ENCODE data around the gene EIF2A.

DNA sequence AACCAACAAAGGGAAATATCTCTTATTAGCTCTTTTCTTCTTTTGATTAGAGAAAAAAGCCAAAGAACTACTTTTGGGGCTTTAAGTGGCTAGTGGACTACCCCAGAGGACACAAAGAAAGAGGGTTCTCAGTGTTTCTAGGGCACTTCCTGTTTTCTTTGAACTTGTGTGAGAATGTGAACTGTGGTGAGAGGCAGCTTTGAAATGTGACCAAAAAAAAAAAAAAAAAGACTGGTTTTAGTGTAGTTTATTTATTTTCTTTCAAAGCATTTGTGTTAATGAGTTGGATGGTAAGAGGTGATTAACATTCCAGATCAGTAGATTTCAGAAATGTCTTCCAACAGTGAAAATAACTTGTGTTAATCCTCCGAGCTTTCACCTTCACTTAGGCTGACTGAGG is 88.9 kb downstream of the EIF2A start:
- TF ChIP-seq, protein P1, sequence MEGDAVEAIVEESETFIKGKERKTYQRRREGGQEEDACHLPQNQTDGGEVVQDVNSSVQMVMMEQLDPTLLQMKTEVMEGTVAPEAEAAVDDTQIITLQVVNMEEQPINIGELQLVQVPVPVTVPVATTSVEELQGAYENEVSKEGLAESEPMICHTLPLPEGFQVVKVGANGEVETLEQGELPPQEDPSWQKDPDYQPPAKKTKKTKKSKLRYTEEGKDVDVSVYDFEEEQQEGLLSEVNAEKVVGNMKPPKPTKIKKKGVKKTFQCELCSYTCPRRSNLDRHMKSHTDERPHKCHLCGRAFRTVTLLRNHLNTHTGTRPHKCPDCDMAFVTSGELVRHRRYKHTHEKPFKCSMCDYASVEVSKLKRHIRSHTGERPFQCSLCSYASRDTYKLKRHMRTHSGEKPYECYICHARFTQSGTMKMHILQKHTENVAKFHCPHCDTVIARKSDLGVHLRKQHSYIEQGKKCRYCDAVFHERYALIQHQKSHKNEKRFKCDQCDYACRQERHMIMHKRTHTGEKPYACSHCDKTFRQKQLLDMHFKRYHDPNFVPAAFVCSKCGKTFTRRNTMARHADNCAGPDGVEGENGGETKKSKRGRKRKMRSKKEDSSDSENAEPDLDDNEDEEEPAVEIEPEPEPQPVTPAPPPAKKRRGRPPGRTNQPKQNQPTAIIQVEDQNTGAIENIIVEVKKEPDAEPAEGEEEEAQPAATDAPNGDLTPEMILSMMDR (IDR thresholded peaks at IDR 0.05): no peak
- TF ChIP-seq POLR2A (IDR thresholded peaks at IDR 0.05): no peak
